ENCODE results near the gene MADCAM1.

MADCAM1 gene

GRCh38 chr19:488505-489417, 7.5 kb upstream of the MADCAM1 start:
- DNase-seq = peak; percentile 96

GRCh38 chr19:489418-490196, 6.7 kb upstream of the MADCAM1 start:
- peak; percentile 67 for DNase-seq

GRCh38 chr19:491146-491741, 5.0 kb upstream of the MADCAM1 start:
- DNase-seq = peak; percentile 37

- DNase-seq = peak; percentile 22
These were observed 4.2 kb upstream of the MADCAM1 start for GRCh38 chr19:492091-492531.

GRCh38 chr19:493391-494170, 2.7 kb upstream of the MADCAM1 start:
- DNase-seq = peak; percentile 33

GRCh38 chr19:494171-495080, 1.9 kb upstream of the MADCAM1 start:
- DNase-seq = peak; percentile 52

- no peak for DNase-seq
These were observed 1.2 kb upstream of the MADCAM1 start for GRCh38 chr19:495081-495401.

- DNase-seq = peak; percentile 64
These were observed 729 bp upstream of the MADCAM1 start for GRCh38 chr19:495402-496111.

GRCh38 chr19:496986-497385, 700 bp downstream of the MADCAM1 start:
- peak; percentile 22 for DNase-seq

- DNase-seq = peak; percentile 34
These were observed 1.2 kb downstream of the MADCAM1 start for GRCh38 chr19:497491-497868.

- peak; percentile 26 for DNase-seq
These were observed 1.7 kb downstream of the MADCAM1 start for GRCh38 chr19:497869-498510.

GRCh38 chr19:498511-498891, 2.2 kb downstream of the MADCAM1 start:
- DNase-seq = peak; percentile 39

GRCh38 chr19:498977-499623, 2.8 kb downstream of the MADCAM1 start:
- DNase-seq = peak; percentile 27

- peak; percentile 22 for DNase-seq
These were observed 5.4 kb downstream of the MADCAM1 start for GRCh38 chr19:501646-502045.

GRCh38 chr19:504616-505015, 8.3 kb downstream of the MADCAM1 start:
- no peak for DNase-seq

- DNase-seq = peak; percentile 98
These were observed 10.4 kb downstream of the MADCAM1 start for GRCh38 chr19:506404-507285.

GRCh38 chr19:507286-508203, 11.3 kb downstream of the MADCAM1 start, which contains the start of gene TPGS1:
Gene TPGS1, plus strand, starts transcription at chr19:507497. Its CDS starts 10 bp downstream, at chr19:507507.
- peak; percentile 81 for DNase-seq

All from left hindlimb (tissue), 1 donor.